ENCODE results near the gene GNG8. TPM values are rescaled to one million over a fixed set of nuclear protein-coding genes. Genes with fewer than 3 reads are reported as not detected.

Gene GNG8
- total and polyA plus RNA-seq, 12 donors = 1.9 to 5.9 TPM; not detected in 10

DNA sequence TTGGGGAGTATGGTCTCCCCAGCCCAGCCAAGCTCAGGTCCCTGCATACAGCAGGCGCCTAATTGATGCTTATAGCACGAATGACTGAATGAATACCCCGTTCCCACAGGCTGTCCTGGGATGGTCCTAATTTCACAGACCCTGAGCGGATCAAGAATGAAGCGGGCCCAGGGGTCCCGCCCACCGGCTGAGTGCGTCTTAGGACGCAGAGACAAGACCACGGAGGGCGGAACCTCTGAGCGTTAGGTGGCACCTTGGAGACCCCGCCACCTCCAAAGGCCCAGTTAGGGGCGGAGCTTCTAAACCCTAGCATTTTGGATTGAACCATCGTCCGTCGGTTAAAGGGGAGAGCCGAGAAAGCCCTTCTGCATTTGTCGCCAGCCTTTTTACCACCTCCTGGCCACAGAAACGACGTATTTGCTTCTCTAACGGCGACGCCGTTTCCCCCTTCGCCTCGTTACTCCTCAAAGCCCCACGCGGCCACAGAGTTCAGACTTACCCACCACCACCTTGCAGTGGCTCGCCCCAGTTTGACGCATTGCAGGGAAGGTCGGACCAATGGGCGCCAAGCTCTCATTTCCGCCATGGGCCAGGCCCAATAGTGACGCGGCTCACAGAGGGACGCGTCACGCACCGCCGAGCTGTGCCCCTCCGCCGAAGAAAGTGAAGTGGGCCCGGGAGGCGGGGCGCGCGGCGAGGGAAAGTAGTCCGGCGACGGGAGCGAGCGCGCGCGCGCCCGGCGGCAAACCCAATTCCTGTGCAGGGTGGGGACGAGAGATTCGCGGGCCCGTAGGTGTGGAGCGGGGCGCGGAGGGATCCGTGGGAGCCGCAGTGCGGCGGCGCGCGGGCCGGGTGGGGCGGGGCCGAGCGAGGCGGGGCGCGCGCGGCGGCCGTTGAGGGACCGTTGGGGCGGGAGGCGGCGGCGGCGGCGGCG is 35.4 kb downstream of the GNG8 start:
- DNase-seq (peak; percentile 97 to 98), ATAC-seq (peak; percentile 90 to 95 (median 92))
- Histone ChIP-seq H3K4me3 (peak overlapping the region; percentile 83 to 100 (median 100)), H3K9me3 (peaks cover 0 to 23% (median 11%) of the 10 kb centered on the region in 11 donors), H3K27me3 (no peaks in the 10 kb centered on the region), H3K4me1 (peaks cover 20 to 42% (median 40%) of the 10 kb centered on the region in 9 donors), H3K36me3 (peaks cover 0 to 11% (median 1%) of the 10 kb centered on the region in 9 donors), H3K27ac (peak overlapping the region; percentile 84 to 100 (median 99))
- intact Hi-C loops (cut with DNase I) = loop anchor here in 1 of 10 donors (5.0 kb wide), 1 partner anchor 147 kb away; the partner anchor contains the start of genes FKRP and STRN4
- 1 to 2% methylated on average over 74 to 93 of the region's 93 CpGs for WGBS, 2 donors
- TF ChIP-seq, protein P1, sequence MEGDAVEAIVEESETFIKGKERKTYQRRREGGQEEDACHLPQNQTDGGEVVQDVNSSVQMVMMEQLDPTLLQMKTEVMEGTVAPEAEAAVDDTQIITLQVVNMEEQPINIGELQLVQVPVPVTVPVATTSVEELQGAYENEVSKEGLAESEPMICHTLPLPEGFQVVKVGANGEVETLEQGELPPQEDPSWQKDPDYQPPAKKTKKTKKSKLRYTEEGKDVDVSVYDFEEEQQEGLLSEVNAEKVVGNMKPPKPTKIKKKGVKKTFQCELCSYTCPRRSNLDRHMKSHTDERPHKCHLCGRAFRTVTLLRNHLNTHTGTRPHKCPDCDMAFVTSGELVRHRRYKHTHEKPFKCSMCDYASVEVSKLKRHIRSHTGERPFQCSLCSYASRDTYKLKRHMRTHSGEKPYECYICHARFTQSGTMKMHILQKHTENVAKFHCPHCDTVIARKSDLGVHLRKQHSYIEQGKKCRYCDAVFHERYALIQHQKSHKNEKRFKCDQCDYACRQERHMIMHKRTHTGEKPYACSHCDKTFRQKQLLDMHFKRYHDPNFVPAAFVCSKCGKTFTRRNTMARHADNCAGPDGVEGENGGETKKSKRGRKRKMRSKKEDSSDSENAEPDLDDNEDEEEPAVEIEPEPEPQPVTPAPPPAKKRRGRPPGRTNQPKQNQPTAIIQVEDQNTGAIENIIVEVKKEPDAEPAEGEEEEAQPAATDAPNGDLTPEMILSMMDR (IDR thresholded peaks at IDR 0.05) = no peak

DNA sequence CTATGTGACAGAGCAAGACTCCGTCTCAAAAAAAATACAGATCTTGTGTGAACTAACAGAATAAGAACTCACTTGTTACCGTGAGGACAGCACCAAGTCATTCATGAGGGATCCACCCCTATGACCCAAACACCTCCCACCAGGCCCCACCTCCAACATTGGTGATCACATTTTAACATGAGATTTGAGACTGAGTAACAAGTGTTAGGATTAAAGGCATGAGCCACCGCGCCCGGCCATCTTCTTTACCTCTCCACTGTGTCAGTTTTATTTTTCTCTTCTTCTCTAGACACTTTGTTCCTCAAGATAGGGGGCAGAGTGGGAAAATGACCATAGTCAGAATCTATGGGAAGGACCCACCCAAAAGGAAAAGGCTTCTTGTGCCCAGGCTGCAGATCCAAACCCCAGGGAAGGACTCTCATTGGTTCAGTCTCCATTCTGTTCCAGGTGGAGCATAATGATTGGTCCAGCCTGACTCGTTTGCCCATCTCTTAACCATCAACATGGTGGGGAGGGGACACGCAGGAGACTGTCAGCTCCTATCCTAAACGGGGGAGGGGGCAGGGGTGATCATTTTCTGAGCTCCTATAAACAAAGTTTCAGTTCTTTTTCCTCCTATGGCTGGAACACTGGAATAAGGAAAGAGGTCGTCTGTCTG is 36.2 kb downstream of the GNG8 start:
- no peak for DNase-seq
- Histone ChIP-seq H3K4me1 (peaks cover 13 to 34% (median 32%) of the 10 kb centered on the region in 9 donors), H3K36me3 (peaks cover 0 to 3% (median 0%) of the 10 kb centered on the region in 9 donors), H3K27ac (peak overlapping the region; percentile 84 to 100 (median 99)), H3K27me3 (no peaks in the 10 kb centered on the region), H3K9me3 (peaks cover 0 to 23% (median 11%) of the 10 kb centered on the region in 11 donors), H3K4me3 (peak overlapping the region in 9 of 10 donors; percentile 83 to 100 (median 99))
- WGBS, 2 donors = 67 to 74% methylated on average over 9 of the region's 9 CpGs
- no peak for ATAC-seq
- intact Hi-C loops (cut with DNase I) = loop anchor here in 1 of 10 donors (5.0 kb wide), 1 partner anchor 147 kb away; the partner anchor contains the start of genes FKRP and STRN4
- TF ChIP-seq, protein P1 (IDR thresholded peaks at IDR 0.05) = no peak

DNA sequence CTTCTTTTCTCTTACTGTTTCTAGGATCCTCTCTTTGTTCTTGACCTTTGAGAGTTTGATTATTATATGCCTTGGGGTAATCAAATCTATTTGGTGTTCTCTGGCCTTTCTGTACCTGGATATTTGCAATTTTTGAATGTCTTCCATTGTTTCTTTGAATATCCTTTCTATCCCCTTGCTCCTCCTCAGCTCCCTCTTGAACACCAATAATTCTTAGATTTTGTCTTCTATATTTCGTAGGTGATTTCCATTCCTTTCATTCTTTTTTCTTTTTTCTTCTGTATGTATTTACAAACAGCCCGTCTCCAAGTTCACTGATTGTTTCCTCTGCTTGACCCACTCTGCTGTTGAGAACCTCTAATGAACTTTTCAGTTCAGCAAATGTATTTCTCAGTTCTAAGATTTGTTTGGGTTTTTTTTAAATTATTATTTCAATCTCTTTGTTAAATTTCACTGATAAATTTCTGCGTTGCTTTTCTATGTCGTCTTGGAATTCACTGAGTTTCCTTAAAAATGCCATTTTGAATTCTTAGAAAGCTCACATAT is 37.6 kb downstream of the GNG8 start:
- WGBS, 2 donors = 94 to 96% methylated on average over 4 of the region's 4 CpGs
- Histone ChIP-seq H3K27ac (no peak overlapping the region), H3K27me3 (no peaks in the 10 kb centered on the region), H3K4me3 (no peak overlapping the region), H3K9me3 (peaks cover 0 to 23% (median 11%) of the 10 kb centered on the region in 11 donors), H3K36me3 (no peaks in the 10 kb centered on the region), H3K4me1 (peaks cover 2 to 25% (median 18%) of the 10 kb centered on the region in 9 donors)
- intact Hi-C loops (cut with DNase I) = no loop called here
- no peak for ATAC-seq
- DNase-seq = no peak
- TF ChIP-seq, protein P1 (IDR thresholded peaks at IDR 0.05) = no peak

- Histone ChIP-seq H3K4me3 (no peak overlapping the region), H3K9me3 (peaks cover 0 to 23% (median 11%) of the 10 kb centered on the region in 11 donors), H3K36me3 (no peaks in the 10 kb centered on the region), H3K27ac (no peak overlapping the region), H3K4me1 (peaks cover 0 to 18% (median 5%) of the 10 kb centered on the region in 9 donors), H3K27me3 (no peaks in the 10 kb centered on the region)
- WGBS, 2 donors = 71 to 75% methylated on average over 6 of the region's 6 CpGs
- ATAC-seq (no peak), DNase-seq (no peak)
- TF ChIP-seq, protein P1 (IDR thresholded peaks at IDR 0.05) = no peak
- intact Hi-C loops (cut with DNase I) = no loop called here
Observed at GRCh38 chr19:46596008-46596407, 40.0 kb downstream of the GNG8 start.

All from heart right ventricle (tissue), 16 donors.